HG03460 (cell line): ENCODE results near the gene PEX26.
A peak's percentile ranks its signal among the peaks of the same experiment; 100 is the strongest.
"Not testable (repeated sequence)": the region's sequence is repeated elsewhere in the genome, so short reads cannot be mapped to it uniquely, and the experiment has no call there.

Experiments used
- ATAC-seq: cut with Tn5 transposase; IDR thresholded peaks from one replicate; pipeline ENCODE4 v1.9.1; 2021; ENCODE audit not compliant: unreplicated experiment

Gene PEX26

GRCh38 chr22:18077639-18078328 lies at the start of gene PEX26:
Gene PEX26 (plus strand): TSS chr22:18077990. CDS start chr22:18078377, 387 bp downstream.
- ATAC-seq = peak; percentile 81

- ATAC-seq = no peak
These were observed 48.8 kb upstream of the PEX26 start for GRCh38 chr22:18028817-18029527.

DNA sequence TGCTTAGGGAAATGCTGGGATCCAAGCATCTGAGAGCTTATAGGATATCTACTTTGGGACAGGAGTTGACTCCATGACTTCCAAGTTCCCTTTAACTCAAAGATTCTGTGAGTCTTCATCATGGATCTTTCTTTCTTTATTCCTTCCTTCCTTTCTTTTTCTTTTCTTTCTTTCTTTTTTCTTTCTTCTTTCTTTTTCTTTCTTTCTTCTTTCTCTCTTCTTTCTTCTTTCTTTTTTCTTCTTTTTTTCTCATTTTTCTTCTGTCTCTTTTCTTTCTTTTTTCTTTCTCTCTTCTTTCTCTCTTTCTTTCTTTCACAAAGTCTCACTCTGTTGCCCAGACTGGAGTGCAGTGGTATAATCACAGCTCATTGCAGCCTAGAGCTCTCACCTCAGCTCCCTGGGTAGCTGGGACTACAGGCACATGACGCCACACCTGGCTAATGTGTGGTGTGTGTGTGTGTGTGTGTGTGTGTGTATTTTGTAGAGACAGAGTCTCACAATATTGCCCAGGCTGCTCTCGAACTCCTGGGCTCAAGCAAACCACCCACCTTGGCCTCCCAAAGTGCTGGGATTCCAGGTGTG lies 48.0 kb upstream of the PEX26 start:
- no peak for ATAC-seq

DNA sequence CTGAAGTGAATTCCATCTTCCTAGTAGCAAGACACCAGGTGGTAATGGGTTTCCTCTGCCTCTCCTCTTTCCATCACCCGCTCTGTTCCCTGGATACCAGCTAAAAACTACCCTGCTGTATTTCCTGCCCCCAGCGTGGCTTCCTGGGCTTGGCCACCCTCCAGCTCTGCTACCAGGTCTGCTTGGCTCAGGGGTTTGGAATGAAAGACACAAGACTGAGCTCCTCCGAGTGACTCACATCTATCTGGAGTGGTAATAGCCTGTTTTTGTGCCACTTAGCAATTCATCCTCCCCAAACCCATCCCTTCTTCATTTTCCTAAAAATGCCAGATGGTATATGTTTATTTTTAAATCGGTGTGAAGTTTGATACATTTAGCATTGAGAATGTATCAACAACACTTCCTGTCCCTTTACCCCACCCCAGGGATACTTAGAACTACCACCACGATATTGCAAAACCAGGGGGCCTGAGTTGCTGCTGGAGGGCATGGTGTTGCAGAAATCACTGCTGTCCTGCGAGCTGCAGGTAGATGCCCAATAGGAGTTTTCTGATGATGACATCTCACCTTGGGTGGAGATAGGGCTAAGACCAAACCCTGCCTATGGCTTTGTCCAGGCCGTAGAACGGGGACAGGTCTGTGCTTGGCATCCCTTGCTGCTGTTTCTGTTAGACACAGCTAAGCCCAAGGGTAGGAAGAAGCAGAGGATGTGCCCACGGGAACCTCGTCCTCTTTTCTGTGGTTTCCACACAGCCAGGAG lies 45.9 kb upstream of the PEX26 start:
- ATAC-seq = no peak

DNA sequence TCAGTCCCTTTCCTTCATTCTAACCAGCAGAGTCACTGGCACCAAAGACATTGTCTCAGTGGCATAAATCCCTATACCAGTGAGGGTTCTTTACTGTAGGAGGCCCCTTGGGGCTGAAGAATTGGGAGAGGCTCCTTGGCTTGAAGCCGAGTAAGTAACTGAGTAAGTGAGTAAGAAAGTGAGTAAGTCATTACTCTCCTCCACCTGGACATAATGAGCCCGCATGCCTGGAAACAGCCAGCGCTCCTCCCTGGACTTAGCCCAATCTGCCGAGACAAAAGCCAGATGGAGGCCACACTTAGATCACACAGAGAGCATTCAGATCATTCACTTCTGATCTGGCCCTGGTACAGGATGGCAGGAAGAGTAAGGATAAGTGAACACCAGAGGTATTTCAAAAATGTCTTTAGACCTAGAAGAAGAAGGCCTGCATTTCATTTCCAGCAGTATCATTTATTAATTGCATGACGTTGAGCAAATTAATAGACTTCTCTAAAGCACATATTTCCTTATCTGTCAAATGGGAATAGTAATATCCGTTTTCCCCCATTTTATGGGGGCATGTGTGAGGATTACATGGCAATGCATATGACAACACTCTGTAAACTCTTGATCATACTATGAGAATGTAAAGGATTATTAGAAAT lies 45.2 kb upstream of the PEX26 start:
- no peak for ATAC-seq

- no peak for ATAC-seq
These were observed 44.4 kb upstream of the PEX26 start for GRCh38 chr22:18033204-18033998.

DNA sequence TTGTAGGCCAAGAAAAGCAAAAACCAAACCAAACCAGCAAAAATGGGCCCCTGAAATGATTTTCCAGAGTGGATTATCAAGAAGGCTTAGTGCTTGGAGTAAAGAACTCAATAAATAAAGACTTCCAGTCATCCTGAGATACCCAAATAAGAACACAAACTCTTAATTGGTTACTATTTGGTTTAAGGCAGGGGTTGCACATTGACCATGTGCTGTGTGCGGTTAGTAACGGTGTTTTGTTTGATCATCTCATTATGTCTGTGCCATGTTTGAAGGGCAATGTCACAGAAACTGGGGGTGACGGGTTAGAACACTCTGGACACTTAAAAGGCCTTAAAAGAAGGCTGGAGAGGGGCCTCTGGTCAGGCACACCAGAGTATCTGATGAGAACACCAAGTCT lies 43.7 kb upstream of the PEX26 start:
- ATAC-seq = no peak

- ATAC-seq = no peak
These were observed 42.0 kb upstream of the PEX26 start for GRCh38 chr22:18035751-18036150.

DNA sequence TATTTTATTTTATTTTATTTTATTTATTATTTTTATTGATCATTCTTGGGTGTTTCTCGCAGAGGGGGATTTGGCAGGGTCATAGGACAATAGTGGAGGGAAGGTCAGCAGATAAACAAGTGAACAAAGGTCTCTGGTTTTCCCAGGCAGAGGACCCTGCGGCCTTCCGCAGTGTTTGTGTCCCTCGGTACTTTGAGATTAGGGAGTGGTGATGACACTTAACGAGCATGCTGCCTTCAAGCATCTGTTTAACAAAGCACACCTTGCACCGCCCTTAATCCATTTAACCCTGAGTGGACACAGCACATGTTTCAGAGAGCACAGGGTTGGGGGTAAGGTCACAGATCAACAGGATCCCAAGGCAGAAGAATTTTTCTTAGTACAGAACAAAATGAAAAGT lies 36.9 kb upstream of the PEX26 start:
- not testable (repeated sequence) for ATAC-seq

GRCh38 chr22:18042685-18043084 lies 35.1 kb upstream of the PEX26 start:
- ATAC-seq = no peak

DNA sequence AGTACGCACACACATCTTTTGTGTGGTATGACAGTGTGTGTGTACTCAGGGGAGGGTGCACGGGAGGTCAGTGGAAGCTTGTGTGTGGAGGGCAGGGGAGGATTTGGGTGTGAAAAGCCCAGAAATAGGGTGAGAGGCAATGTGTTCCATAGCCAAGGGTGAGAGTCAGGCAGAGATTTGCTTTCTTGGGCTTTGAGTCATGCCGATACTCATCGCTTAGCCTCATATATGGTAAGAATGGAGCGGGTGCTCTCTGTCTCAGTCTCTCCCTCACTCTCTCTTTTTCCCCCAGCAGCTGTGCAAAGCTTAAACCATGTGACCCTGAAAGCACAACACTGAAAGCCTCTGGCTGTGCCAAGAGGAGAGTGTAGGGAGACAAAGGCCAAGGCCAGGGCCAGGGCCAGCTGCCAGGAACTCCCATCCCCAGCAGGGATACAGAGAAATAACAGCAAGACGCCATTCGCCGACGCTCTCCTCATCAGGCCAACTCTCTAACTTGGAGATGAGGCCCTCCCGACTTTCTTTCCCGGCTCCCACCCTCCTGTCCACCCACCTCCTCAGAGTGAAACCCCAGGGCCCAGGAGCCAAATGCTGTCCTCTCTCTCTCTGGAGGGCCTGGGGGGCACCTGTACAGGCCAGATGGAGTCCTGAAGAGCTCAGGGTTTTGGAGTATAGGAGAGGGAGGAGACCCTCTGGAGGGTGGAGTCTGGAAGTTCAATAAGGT lies 33.1 kb upstream of the PEX26 start:
- ATAC-seq = no peak

GRCh38 chr22:18045794-18046193 lies 32.0 kb upstream of the PEX26 start:
- no peak for ATAC-seq

DNA sequence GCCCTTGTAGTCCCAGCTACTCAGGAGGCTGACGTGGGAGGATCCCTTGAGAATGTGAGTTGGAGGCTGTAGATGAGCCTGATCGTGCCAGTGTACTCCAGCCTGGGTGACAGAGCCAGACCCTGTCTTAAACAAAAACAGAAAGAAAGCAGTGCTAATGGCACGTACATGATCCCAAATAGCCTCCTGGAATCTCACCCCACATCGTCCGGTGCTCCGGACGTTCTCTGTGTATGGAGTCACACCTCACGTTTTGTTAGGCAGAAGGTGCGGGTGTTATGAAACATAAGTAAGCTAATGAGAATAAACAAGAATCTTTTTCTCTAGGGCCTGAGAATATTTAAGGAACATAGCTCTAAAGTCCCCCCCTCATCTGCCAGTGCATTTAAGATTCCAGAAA lies 29.7 kb upstream of the PEX26 start:
- no peak for ATAC-seq

DNA sequence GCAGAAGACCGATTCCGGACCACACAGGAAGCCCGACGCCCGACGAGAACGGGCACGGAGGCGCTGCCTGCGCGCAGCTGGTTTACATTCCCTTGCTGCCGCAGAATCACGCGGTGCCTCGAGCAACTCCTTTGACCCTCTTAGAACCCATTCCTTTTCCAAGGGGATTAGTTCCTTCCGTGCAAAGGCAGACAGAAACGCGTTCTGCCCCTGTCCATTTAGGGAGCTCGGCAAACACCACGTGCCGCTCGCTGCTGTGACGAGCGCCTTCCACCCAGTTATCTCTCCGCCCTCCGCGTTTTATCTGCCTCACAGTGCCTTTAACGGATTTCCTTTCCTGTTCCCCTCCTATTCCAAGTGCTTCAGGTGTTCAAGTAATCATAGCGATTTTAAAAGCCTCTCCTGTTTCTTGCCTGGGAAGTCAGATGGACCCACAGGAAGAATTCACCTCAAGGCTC lies 29.3 kb upstream of the PEX26 start:
- ATAC-seq = no peak

DNA sequence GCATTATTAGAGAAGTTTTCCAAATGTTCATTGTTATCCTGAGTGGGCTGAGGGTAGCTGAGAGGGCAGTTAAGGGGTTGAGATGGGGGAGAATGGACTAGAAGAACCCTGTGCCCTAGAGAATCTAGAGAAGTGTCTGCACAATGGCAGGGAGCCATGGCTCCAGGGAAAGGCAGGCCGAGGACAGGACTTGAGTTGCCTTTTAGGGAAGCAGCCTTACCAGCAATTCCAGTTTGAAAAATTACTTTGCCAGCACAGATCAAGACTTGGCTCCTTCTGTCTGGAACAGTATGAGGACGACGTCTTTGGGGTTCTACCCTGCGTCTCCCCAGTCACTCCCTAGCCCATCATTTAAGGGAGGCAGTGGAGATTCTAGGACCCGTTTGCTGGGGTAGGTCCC lies 27.7 kb upstream of the PEX26 start:
- no peak for ATAC-seq

DNA sequence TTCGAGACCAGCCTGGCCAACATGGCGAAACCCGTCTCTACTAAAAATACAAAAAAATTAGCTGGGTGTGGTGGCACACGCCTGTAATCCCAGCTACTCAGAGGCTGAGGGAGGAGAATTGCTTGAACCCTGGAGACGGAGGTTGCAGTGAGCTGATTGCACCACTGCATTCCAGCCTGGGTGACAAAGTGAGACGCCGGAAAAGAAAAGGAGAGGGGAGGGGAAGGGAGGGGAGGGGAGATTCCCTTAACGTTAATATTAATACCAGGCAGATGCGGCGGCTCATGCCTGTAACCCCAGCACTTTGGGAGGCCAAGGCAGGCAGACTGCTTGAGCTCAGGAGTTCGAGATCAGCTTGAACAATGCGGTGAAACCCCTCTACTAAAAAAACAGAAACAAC lies 26.7 kb upstream of the PEX26 start:
- ATAC-seq = not testable (repeated sequence)

GRCh38 chr22:18053216-18053946 lies 24.4 kb upstream of the PEX26 start:
- not testable (repeated sequence) for ATAC-seq

- ATAC-seq = no peak
These were observed 22.1 kb upstream of the PEX26 start for GRCh38 chr22:18055619-18056160.
